ENCODE results near the gene CYLD.

GRCh38 chr16:50814541-50814940 lies 72.7 kb downstream of the CYLD start:
- TF ChIP-seq CTCF (IDR thresholded peaks at IDR 0.05) (no peak), POLR2A (IDR thresholded peaks at IDR 0.05) (no peak), POLR2AphosphoS5 (IDR thresholded peaks at IDR 0.05) (no peak)

All from transverse colon (tissue), 4 donors.